Astrocyte of the cerebellum (primary cell): Measurements from ENCODE around the gene TRAF5.
"Not testable (repeated sequence)": the region's sequence is repeated elsewhere in the genome, so short reads cannot be mapped to it uniquely, and the experiment has no call there.

Experiments used
- DNase-seq: peaks from one replicate; pipeline ENCODE4 v3.0.0-alpha.2; 2011; ENCODE audit warnings: low read depth
- H3K4me3 ChIP-seq: 2 replicates; pipeline ENCODE4 v1.5.1; 2011; ENCODE audit warnings: mild to moderate bottlenecking, low read depth, low read length, moderate library complexity
- in situ Hi-C: cut with HindIII; loops from 2 replicates; pipeline ENCODE4 v1.10.0; 2017; ENCODE audit warnings: low sequenced_read_pairs
- TF ChIP-seq, protein P1 (sequence below): IDR thresholded peaks from 2 replicates; pipeline ENCODE4 v1.5.1; 2012; ENCODE audit warnings: low read length, low read depth, moderate library complexity, mild to moderate bottlenecking; ENCODE audit errors: missing control alignments

The TRAF5 gene

DNA sequence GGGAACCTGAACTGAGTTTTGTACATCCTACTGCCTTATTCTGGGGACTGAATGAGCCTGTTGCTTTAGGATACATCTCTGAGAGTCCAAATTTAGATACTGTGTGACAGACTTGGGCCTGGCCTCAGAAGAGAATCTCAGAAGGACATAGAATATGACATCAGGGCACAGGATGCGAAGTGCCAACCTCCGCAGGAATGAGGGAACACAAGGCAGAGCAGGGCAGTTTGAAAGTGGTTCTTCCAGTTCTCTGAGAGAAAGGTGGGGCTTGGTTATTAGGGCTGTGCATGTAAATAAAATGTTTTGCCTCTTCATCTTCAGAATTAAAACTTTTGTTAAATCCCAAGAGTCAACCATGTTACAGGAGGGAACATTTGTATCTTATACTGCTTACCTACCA, 23.1 kb downstream of the TRAF5 start:
- TF ChIP-seq, protein P1, sequence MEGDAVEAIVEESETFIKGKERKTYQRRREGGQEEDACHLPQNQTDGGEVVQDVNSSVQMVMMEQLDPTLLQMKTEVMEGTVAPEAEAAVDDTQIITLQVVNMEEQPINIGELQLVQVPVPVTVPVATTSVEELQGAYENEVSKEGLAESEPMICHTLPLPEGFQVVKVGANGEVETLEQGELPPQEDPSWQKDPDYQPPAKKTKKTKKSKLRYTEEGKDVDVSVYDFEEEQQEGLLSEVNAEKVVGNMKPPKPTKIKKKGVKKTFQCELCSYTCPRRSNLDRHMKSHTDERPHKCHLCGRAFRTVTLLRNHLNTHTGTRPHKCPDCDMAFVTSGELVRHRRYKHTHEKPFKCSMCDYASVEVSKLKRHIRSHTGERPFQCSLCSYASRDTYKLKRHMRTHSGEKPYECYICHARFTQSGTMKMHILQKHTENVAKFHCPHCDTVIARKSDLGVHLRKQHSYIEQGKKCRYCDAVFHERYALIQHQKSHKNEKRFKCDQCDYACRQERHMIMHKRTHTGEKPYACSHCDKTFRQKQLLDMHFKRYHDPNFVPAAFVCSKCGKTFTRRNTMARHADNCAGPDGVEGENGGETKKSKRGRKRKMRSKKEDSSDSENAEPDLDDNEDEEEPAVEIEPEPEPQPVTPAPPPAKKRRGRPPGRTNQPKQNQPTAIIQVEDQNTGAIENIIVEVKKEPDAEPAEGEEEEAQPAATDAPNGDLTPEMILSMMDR, result no peak
- no peak overlapping the region for H3K4me3 ChIP-seq
- in situ Hi-C loops, result loop anchor here (25.0 kb wide), 2 partner anchors 163 to 288 kb away; no protein-coding TSS in a partner anchor
- no peak for DNase-seq

DNA sequence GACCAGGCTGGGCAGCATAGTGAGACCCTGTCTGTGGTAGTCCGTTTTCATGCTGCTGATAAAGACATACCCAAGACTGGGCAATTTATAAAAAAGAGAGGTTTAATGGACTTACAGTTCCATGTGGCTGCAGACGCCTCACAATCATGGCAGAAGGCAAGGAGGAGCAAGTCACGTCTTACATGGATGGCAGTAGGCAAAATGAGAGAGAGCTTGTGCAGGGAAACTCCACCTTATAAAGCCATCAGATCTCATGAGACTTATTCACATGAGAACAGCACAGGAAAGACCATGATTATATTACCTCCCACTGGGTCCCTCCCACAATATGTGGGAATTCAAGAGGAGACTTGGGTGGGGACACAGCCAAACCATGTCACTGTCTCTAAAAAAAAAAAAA, 25.4 kb downstream of the TRAF5 start:
- in situ Hi-C loops, DNase-seq, H3K4me3 ChIP-seq: not testable (repeated sequence)

DNA sequence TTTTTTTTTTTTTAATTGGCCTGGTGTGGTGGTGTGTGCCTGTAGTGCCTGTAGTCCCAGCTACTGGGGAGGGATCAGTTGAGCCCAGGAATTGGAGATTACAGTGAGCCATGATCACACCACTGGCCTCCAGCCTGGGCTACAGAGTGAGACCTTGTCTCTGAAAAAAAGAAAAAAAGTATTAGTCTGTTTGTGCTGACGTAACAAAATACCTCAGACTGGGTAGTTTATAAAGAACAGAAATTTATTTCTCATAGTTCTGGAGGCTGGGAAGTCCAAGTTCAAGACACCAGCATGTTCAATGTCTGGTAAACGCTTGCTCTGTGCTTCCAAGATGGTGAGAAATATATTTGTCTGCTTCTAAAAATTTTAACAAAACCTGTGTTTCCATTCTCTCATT, 25.8 kb downstream of the TRAF5 start:
- no peak for DNase-seq
- TF ChIP-seq, protein P1, result no peak
- in situ Hi-C loops, result no loop called here
- no peak overlapping the region for H3K4me3 ChIP-seq

DNA sequence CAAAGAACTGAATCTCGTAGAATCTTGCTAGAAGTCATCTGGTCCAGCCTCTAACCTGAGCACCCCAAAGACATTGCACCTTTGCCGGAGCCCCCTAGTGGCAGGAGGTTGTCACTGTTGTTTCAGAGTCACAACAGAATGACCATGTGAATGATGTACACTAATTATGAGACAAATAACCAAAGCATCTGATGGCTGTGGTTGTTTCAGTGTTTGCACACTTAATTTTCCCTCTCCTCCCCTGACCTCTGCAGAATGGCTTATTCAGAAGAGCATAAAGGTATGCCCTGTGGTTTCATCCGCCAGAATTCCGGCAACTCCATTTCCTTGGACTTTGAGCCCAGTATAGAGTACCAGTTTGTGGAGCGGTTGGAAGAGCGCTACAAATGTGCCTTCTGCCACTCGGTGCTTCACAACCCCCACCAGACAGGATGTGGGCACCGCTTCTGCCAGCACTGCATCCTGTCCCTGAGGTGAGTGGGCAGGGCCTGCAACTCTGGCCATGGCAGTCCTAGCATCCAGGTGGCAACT, 26.4 kb downstream of the TRAF5 start:
- TF ChIP-seq, protein P1, result peak; percentile 62
- no peak for DNase-seq
- H3K4me3 ChIP-seq, result no peak overlapping the region
- in situ Hi-C loops, result no loop called here

DNA sequence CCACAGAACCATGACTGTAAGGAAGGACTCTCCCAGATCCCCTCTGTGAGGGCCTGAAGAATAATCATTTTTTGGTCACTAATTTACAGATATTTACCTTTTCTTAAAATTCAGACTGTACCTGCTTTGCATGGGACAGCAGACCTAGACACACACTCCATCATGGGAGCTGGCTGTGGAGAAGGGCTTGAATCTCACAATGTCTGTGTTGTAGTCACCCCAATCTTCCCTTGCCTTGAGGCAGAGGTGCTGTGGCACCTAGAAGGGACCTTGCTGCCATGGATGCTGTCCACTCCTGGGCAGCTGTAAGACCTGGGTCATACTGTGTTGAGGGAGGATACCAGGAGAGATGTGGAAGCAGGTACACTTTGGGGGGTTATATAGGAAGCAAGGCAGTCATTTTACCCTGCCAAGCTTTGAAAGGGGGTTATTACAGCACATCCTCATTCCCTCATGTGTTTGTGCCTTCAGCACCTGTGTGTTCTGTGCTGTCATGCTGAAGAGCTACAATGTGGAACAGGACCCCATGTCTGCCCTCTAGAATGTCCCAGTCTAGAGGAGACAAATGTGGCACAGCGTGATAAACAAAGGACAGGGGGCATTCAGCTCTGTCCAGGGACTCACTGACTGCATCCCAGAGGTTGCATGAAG, 27.1 kb downstream of the TRAF5 start:
- TF ChIP-seq, protein P1, result no peak
- in situ Hi-C loops, result no loop called here
- H3K4me3 ChIP-seq, result no peak overlapping the region
- DNase-seq, result no peak

DNA sequence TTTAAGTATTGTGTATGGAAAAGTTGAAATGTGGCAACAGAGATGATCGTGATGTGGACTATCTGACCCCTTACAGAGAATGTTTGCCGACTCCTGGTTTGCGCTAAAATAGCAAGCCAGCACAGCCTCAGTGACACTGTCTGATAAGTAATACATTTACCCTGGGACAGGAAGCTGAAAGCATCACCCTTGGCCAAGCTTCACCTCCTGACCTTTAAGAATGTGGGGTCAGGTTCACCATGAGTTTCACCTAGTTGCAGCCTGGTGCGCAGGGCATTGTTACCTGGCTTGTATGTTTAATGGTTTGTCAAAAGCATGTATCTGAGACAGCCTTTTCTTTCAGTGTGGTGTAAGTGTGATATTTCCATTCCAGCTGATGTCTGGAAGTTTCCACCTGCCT, 29.2 kb downstream of the TRAF5 start:
- TF ChIP-seq, protein P1, result no peak
- H3K4me3 ChIP-seq, result no peak overlapping the region
- DNase-seq, result no peak
- in situ Hi-C loops, result no loop called here

DNA sequence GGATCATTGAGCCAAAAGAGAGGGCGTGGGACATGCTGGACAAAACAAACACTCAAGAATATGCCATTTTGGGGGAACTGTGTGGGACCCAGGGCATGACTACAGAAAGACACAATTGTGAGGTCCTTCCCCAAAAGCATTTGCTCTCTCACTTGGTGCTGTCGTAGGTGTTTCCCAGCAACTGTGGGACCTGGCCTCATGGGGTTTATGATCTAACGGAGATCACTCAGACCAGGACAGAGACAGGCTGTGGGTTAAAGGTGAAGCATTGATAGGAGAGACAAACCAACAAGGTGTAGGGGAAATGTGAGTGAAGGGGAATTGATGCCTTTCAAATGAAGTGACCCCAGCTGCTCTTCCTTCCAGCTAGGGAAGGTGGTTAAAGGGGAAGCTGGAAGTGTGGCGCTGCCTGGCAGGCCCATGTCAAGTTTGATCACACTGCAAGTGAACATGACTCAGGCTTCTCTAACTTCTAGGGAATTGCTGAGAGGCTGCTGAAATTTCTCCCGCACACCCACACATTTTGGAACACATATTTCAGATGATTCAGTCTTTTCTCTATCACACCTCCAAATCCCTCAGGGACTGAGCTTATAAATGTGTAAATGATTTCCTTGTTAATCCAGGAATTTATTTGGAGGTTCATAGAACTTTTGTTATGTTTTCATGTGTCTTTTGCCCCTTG, 30.2 kb downstream of the TRAF5 start:
- no peak for DNase-seq
- H3K4me3 ChIP-seq, result no peak overlapping the region
- in situ Hi-C loops, result no loop called here
- TF ChIP-seq, protein P1, result no peak
